Pancreas (tissue), 10 donors: Measurements from ENCODE around the gene PAFAH2. TPM values are rescaled to one million over a fixed set of nuclear protein-coding genes. Genes with fewer than 3 reads are reported as not detected.

Experiments used
- ATAC-seq, 4 donors: fragments of 200-7000 bp; cut with Tn5 transposase; one replicate each; pipeline versions ENCODE4 v1.8.0 to v1.9.1; 2020; ENCODE audit warnings: mild to moderate bottlenecking in 4 of 4, moderate library complexity in 4 of 4
- DNase-seq, 6 donors: peaks; one replicate each; pipeline ENCODE4 v3.0.0-alpha.2; 2020
- FAIRE-seq: peaks from 2 replicates; lab custom pipeline; 2012; peaks lifted over from hg19 to GRCh38; lab: Jason Lieb, UNC
- H3K27ac ChIP-seq, 4 donors: fragments of 200-600 bp; sonication (generic); 1 replicate in 3 of 4; 2 replicates in 1 of 4; pipeline versions ENCODE4 v1.5.0 to v1.8.0; 2020
- H3K27me3 ChIP-seq, 4 donors: fragments of 200-600 bp; one replicate each; pipeline ENCODE4 v1.8.0; 2021
- H3K36me3 ChIP-seq, 3 donors: fragments of 200-600 bp; sonication (generic) in 1 of 3; one replicate each; pipeline versions ENCODE4 v1.5.0 to v1.8.0; 2020 to 2021
- H3K4me1 ChIP-seq, 3 donors: fragments of 200-600 bp; one replicate each; pipeline ENCODE4 v1.8.0; 2021
- H3K4me3 ChIP-seq, 4 donors: fragments of 200-600 bp; sonication (generic) in 2 of 4; one replicate each; pipeline versions ENCODE4 v1.5.0 to v1.8.0; 2020 to 2021
- H3K9me3 ChIP-seq, 4 donors: fragments of 200-600 bp; one replicate each; pipeline ENCODE4 v1.8.0; 2021
- CTCF ChIP-seq, 4 donors: fragments of 200-600 bp; sonication (generic) in 3 of 4; IDR thresholded peaks; one replicate each; pipeline versions ENCODE4 v1.5.0 to v1.8.0; 2021; ENCODE audit warnings: antibody characterized with exemption in 4 of 4
- WGBS, 2 donors: extraction: QIAGEN DNeasy Blood & Tissue Kit; methylation state at CpG; one replicate each; pipeline ENCODE4 v1.1.7; 2013; 5-methylcytosine and 5-hydroxymethylcytosine counted together
- intact Hi-C, 3 donors: fragments of 100-400 bp; cut with DNase I; formaldehyde crosslinking; loops; one replicate each; pipeline versions ENCODE4 v1.11.1 to v1.14.2; 2022
- polyA plus RNA-seq, 2 donors: library from polyadenylated mRNA; stranded (reverse); fragments of 200-250 nt; gene quantifications; one replicate each; pipeline ENCODE4 v1.2.3, GENCODE V29; 2013
- total RNA-seq, 6 donors: library from RNA; stranded (reverse); fragmentation: NEBNext Ultra II Directional in 4 of 6; extraction: Animal tissue kit (Norgen Biotek cat#: 25700) in 4 of 6; gene quantifications; one replicate each; pipeline versions ENCODE4 v1.2.1 to v1.2.4, GENCODE V29; 2021 to 2023
- donor health status: healthy with polysubstance abuse.
- donor health status: DM: no; HTN: no; CAD: no; lungs with moderate emphysema.
- donor health status: DM: no; HTN: no; CAD: no.
- donor health status: control.
- donor health status: control.
- donor health status: Bipolar disorder and iron deficiency.
- donor health status: DM: yes; HTN: yes; CAD: no.
- donor health status: DM: no; HTN: no; CAD: no.
- donor health status: DM: no; HTN: no; CAD: no.
- donor health status: DM: yes; HTN: yes; CAD: no.

The PAFAH2 gene
- total and polyA plus RNA-seq, 8 donors, result 11.0 to 20.9 (median 15.3) TPM

DNA sequence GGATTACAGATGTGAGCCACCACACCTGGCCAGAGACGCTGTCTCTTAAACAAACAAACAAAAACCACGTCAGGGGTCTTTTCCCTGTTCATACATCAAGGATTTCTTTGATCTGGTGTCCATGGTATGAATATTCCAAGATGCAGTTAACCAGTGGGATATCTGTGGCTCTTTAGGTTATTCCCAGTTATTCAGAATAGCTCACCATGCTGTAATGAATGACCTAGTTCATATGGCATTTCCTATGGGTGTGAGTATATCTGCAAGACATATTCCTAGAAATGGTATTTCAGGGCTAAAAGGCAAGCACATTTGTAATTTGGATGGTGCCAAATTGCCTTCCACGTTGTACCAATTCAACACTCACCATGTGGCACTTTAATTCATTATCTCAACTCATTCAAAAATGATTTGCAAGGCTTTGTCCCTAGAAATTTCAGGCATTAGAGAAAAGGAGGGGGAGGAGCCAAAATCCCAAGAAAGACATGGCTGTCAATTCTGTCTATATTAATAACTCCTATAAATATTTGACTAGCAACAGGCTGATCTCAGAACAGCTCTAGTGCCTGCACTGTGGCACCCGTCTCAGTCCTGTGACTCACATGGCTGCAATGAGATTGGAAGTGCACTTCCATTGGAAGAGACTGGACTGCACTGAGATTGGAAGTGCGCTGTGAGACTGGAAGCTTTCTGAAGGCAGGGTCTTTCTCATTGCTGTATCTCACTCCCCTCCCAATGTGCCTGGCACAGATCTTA is 85.6 kb downstream of the PAFAH2 start:
- H3K27me3 ChIP-seq, result no peaks in the 10 kb centered on the region
- no peak overlapping the region for H3K4me3 ChIP-seq
- ATAC-seq (no peak), FAIRE-seq (no peak), DNase-seq (no peak)
- no peak overlapping the region for H3K27ac ChIP-seq
- H3K9me3 ChIP-seq, result no peaks in the 10 kb centered on the region
- 69 to 83% methylated on average over 5 of the region's 5 CpGs for WGBS, 2 donors
- intact Hi-C loops, result no loop called here
- TF ChIP-seq CTCF (IDR thresholded peaks at IDR 0.05), result no peak
- H3K4me1 ChIP-seq, result no peaks in the 10 kb centered on the region
- no peaks in the 10 kb centered on the region for H3K36me3 ChIP-seq

GRCh38 chr1:25911162-25911561 is 86.7 kb downstream of the PAFAH2 start:
- Histone ChIP-seq H3K4me3 (no peak overlapping the region), H3K9me3 (no peaks in the 10 kb centered on the region), H3K27me3 (no peaks in the 10 kb centered on the region), H3K4me1 (no peaks in the 10 kb centered on the region), H3K36me3 (no peaks in the 10 kb centered on the region), H3K27ac (no peak overlapping the region)
- no peak for ATAC-seq
- DNase-seq, result no peak
- FAIRE-seq, result no peak
- intact Hi-C loops, result no loop called here
- no peak for TF ChIP-seq CTCF (IDR thresholded peaks at IDR 0.05)

Other genes with a start within 250 kb of the PAFAH2 start
- 10 to 100 TPM; 27.8 to 48.3 (median 39.5) TPM for gene SELENON, start 197.9 kb downstream of the PAFAH2 start, total RNA-seq
- 10 to 100 TPM; 29.8 to 39.3 TPM for gene SELENON, start 197.9 kb downstream of the PAFAH2 start, polyA plus RNA-seq
- gene MTFR1L, start 178.1 kb downstream of the PAFAH2 start, total RNA-seq, result 10 to 100 TPM; 24.0 to 36.0 (median 26.3) TPM
- gene MTFR1L, start 178.1 kb downstream of the PAFAH2 start, polyA plus RNA-seq, result 10 to 100 TPM; 38.9 to 59.6 TPM
- gene AUNIP, start 138.6 kb downstream of the PAFAH2 start, total RNA-seq, result under 1 TPM in 4 of 6 donors, not detected in 2; 0.19 to 0.37 (median 0.29) TPM
- not detected for gene AUNIP, start 138.6 kb downstream of the PAFAH2 start, polyA plus RNA-seq
- 10 to 100 TPM in 1 of 6 donors, 1 to 10 TPM in 5; 3.2 to 13.0 (median 4.4) TPM for gene PAQR7, start 122.4 kb downstream of the PAFAH2 start, total RNA-seq
- 1 to 10 TPM; 4.4 to 5.7 TPM for gene PAQR7, start 122.4 kb downstream of the PAFAH2 start, polyA plus RNA-seq
- 10 to 100 TPM in 3 of 6 donors, 1 to 10 TPM in 3; 3.3 to 40.3 (median 8.7) TPM for gene STMN1, start 91.6 kb downstream of the PAFAH2 start, total RNA-seq
- gene STMN1, start 91.6 kb downstream of the PAFAH2 start, polyA plus RNA-seq, result 10 to 100 TPM; 16.2 to 58.0 TPM
- under 1 TPM; 0.04 to 0.25 (median 0.13) TPM for gene EXTL1, start 23.7 kb upstream of the PAFAH2 start, total RNA-seq
- under 1 TPM; 0.21 to 0.34 TPM for gene EXTL1, start 23.7 kb upstream of the PAFAH2 start, polyA plus RNA-seq
- 100 to 1,000 TPM in 1 of 6 donors, 10 to 100 TPM in 5; 27.0 to 142 (median 56.4) TPM for gene SLC30A2, start 48.1 kb upstream of the PAFAH2 start, total RNA-seq
- gene SLC30A2, start 48.1 kb upstream of the PAFAH2 start, polyA plus RNA-seq, result 10 to 100 TPM; 24.1 to 42.4 TPM
- under 1 TPM in 4 of 6 donors, not detected in 2; 0.09 to 0.35 (median 0.33) TPM for gene TRIM63, start 69.6 kb upstream of the PAFAH2 start, total RNA-seq
- gene TRIM63, start 69.6 kb upstream of the PAFAH2 start, polyA plus RNA-seq, result under 1 TPM; 0.15 to 0.52 TPM
- gene PDIK1L, start 113.8 kb upstream of the PAFAH2 start, total RNA-seq, result 10 to 100 TPM in 1 of 6 donors, 1 to 10 TPM in 5; 5.9 to 12.1 (median 6.6) TPM
- gene PDIK1L, start 113.8 kb upstream of the PAFAH2 start, polyA plus RNA-seq, result 1 to 10 TPM; 1.7 to 3.6 TPM
- gene FAM110D, start 161.0 kb upstream of the PAFAH2 start, total RNA-seq, result 1 to 10 TPM in 4 of 6 donors, under 1 TPM in 2; 0.79 to 1.7 (median 1.1) TPM
- gene FAM110D, start 161.0 kb upstream of the PAFAH2 start, polyA plus RNA-seq, result 1 to 10 TPM; 2.6 to 3.5 TPM
- gene C1orf232, start 170.9 kb upstream of the PAFAH2 start, total RNA-seq, result not detected
- not detected for gene C1orf232, start 170.9 kb upstream of the PAFAH2 start, polyA plus RNA-seq
- 10 to 100 TPM; 18.4 to 36.7 (median 22.1) TPM for gene ZNF593, start 171.8 kb upstream of the PAFAH2 start, total RNA-seq
- 10 to 100 TPM; 69.9 to 80.7 TPM for gene ZNF593, start 171.8 kb upstream of the PAFAH2 start, polyA plus RNA-seq
- gene ZNF593OS, start 173.8 kb upstream of the PAFAH2 start, total RNA-seq, result not detected
- gene ZNF593OS, start 173.8 kb upstream of the PAFAH2 start, polyA plus RNA-seq, result under 1 TPM; 0.35 to 0.68 TPM
- 10 to 100 TPM; 11.3 to 20.8 (median 14.9) TPM for gene CNKSR1, start 179.4 kb upstream of the PAFAH2 start, total RNA-seq
- 10 to 100 TPM; 46.8 to 48.5 TPM for gene CNKSR1, start 179.4 kb upstream of the PAFAH2 start, polyA plus RNA-seq
- not detected for gene CATSPER4, start 192.5 kb upstream of the PAFAH2 start, total RNA-seq
- under 1 TPM in 1 of 2 donors, not detected in 1; 0.09 TPM for gene CATSPER4, start 192.5 kb upstream of the PAFAH2 start, polyA plus RNA-seq
- 1 to 10 TPM; 2.7 to 6.6 (median 3.7) TPM for gene CEP85, start 236.1 kb upstream of the PAFAH2 start, total RNA-seq
- gene CEP85, start 236.1 kb upstream of the PAFAH2 start, polyA plus RNA-seq, result 1 to 10 TPM; 2.9 to 5.6 TPM